Gastroesophageal sphincter (tissue), 4 donors: ENCODE results near the gene EXOC4. TPM values are rescaled to one million over a fixed set of nuclear protein-coding genes. Genes with fewer than 3 reads are reported as not detected.

Experiments
- ATAC-seq: fragments of 150-250 bp; one replicate; pipeline ENCODE4 v1.9.1; 2016; ENCODE audit warnings: mild to moderate bottlenecking, moderate library complexity
- H3K27ac ChIP-seq, 4 donors: fragments of 200-600 bp; sonication (generic) in 3 of 4; 1 replicate in 3 of 4; 2 replicates in 1 of 4; pipeline ENCODE4 v1.5.1; 2016 to 2019
- H3K27me3 ChIP-seq: fragments of 200-600 bp; sonication (generic); one replicate; pipeline ENCODE4 v1.5.1; 2019
- H3K36me3 ChIP-seq, 2 donors: fragments of 200-600 bp; sonication (generic); one replicate each; pipeline ENCODE4 v1.5.1; 2019; ENCODE audit warnings: control low read depth in 1 of 2
- H3K4me1 ChIP-seq, 3 donors: fragments of 200-600 bp; sonication (generic); 1 replicate in 2 of 3; 2 replicates in 1 of 3; pipeline ENCODE4 v1.5.1; 2016 to 2019; ENCODE audit warnings: control low read depth in 2 of 3
- H3K4me3 ChIP-seq, 2 donors: fragments of 200-600 bp; sonication (generic); one replicate each; pipeline ENCODE4 v1.5.1; 2019; ENCODE audit warnings: mild to moderate bottlenecking in 1 of 2, moderate library complexity in 1 of 2
- H3K9me3 ChIP-seq, 3 donors: fragments of 200-600 bp; sonication (generic); one replicate each; pipeline ENCODE4 v1.5.1; 2017 to 2019; ENCODE audit warnings: control low read depth in 2 of 3
- CTCF ChIP-seq, 4 experiments: fragments of 200-600 bp in 2 of 4; fragments of 450-650 bp in 2 of 4; sonication (generic) in 1 of 4; IDR thresholded peaks; one replicate each; pipeline ENCODE4 v1.5.1; 2017 to 2019; ENCODE audit warnings: antibody characterized with exemption in 4 of 4, mild to moderate bottlenecking in 2 of 4, moderate library complexity in 2 of 4
- EP300 ChIP-seq: sonication (generic); formaldehyde crosslinking; IDR thresholded peaks from one replicate; pipeline ENCODE4 v1.6.1; 2017; ENCODE audit warnings: antibody characterized with exemption, mild to moderate bottlenecking
- POLR2A ChIP-seq, 2 donors: fragments of 450-650 bp; IDR thresholded peaks; one replicate each; pipeline ENCODE4 v1.6.1; 2017; ENCODE audit warnings: antibody characterized with exemption in 2 of 2, mild to moderate bottlenecking in 2 of 2, moderate library complexity in 1 of 2
- POLR2AphosphoS5 ChIP-seq: sonication (generic); formaldehyde crosslinking; IDR thresholded peaks from one replicate; pipeline ENCODE4 v1.6.1; 2017; ENCODE audit warnings: antibody characterized with exemption
- WGBS, 2 donors: methylation state at CpG; one replicate each; pipeline ENCODE4 v1.1.5; 2018; ENCODE audit warnings: low coverage in 1 of 2; 5-methylcytosine and 5-hydroxymethylcytosine counted together
- total RNA-seq, 4 donors: library from RNA; depleted of rRNA; stranded (reverse); fragments of >200 nt; gene quantifications; one replicate each; pipeline ENCODE4 v1.1.0, GENCODE V29; 2016

The EXOC4 gene
- total RNA-seq, 4 donors from 2014 or later, result 46.3 to 85.8 (median 51.9) TPM

- no peak for TF ChIP-seq POLR2A (IDR thresholded peaks at IDR 0.05)
- TF ChIP-seq EP300, result no peak
- no peak for TF ChIP-seq POLR2AphosphoS5
- TF ChIP-seq CTCF (IDR thresholded peaks at IDR 0.05), result no peak
- Histone ChIP-seq H3K4me3 (no peak overlapping the region), H3K27ac (no peak overlapping the region), H3K9me3 (no peaks in the 10 kb centered on the region), H3K27me3 (no peaks in the 10 kb centered on the region), H3K36me3 (no peaks in the 10 kb centered on the region), H3K4me1 (peaks cover 0 to 4% (median 0%) of the 10 kb centered on the region in 3 donors)
- 59 to 69% methylated on average over 5 of the region's 5 CpGs for WGBS, 2 donors
- no peak for ATAC-seq
These were observed 725.8 kb downstream of the EXOC4 start for GRCh38 chr7:133978502-133979295.

- no peak for TF ChIP-seq CTCF (IDR thresholded peaks at IDR 0.05)
- TF ChIP-seq EP300, result no peak
- no peak for TF ChIP-seq POLR2AphosphoS5
- TF ChIP-seq POLR2A (IDR thresholded peaks at IDR 0.05), result no peak
- Histone ChIP-seq H3K27ac (no peak overlapping the region), H3K9me3 (no peaks in the 10 kb centered on the region), H3K4me1 (peaks cover 0 to 4% (median 0%) of the 10 kb centered on the region in 3 donors), H3K27me3 (no peaks in the 10 kb centered on the region), H3K4me3 (no peak overlapping the region), H3K36me3 (no peaks in the 10 kb centered on the region)
- WGBS, 2 donors, result 100% methylated on average over 1 of the region's 1 CpG
- no peak for ATAC-seq
These were observed 727.9 kb downstream of the EXOC4 start for GRCh38 chr7:133980804-133981203.

GRCh38 chr7:133983685-133984419, 731.0 kb downstream of the EXOC4 start:
- no peaks in the 10 kb centered on the region for H3K36me3 ChIP-seq
- H3K9me3 ChIP-seq, result no peaks in the 10 kb centered on the region
- 53 to 57% methylated on average over 4 to 6 of the region's 6 CpGs for WGBS, 2 donors
- ATAC-seq, result no peak
- H3K27me3 ChIP-seq, result no peaks in the 10 kb centered on the region
- no peak for TF ChIP-seq CTCF (IDR thresholded peaks at IDR 0.05)
- TF ChIP-seq POLR2AphosphoS5, result no peak
- TF ChIP-seq EP300, result no peak
- no peak for TF ChIP-seq POLR2A (IDR thresholded peaks at IDR 0.05)
- H3K27ac ChIP-seq, result no peak overlapping the region
- H3K4me3 ChIP-seq, result no peak overlapping the region
- H3K4me1 ChIP-seq, result no peaks in the 10 kb centered on the region

GRCh38 chr7:133985300-133985699, 732.4 kb downstream of the EXOC4 start:
- no peaks in the 10 kb centered on the region for H3K4me1 ChIP-seq
- 100% methylated on average over 1 of the region's 1 CpG for WGBS, 2 donors
- H3K4me3 ChIP-seq, result no peak overlapping the region
- TF ChIP-seq POLR2A (IDR thresholded peaks at IDR 0.05) (no peak), CTCF (IDR thresholded peaks at IDR 0.05) (no peak), EP300 (no peak), POLR2AphosphoS5 (no peak)
- H3K27me3 ChIP-seq, result no peaks in the 10 kb centered on the region
- H3K9me3 ChIP-seq, result no peaks in the 10 kb centered on the region
- H3K36me3 ChIP-seq, result no peaks in the 10 kb centered on the region
- ATAC-seq, result no peak
- H3K27ac ChIP-seq, result no peak overlapping the region
